ENCODE results near the gene AICDA. TPM values are rescaled to one million over a fixed set of nuclear protein-coding genes. Genes with fewer than 3 reads are reported as not detected.

AICDA gene
- not detected in 2 replicates for total RNA-seq (2022)
- Bru-seq, nascent RNA: not detected
- BruChase-seq, experiment 1, labeled RNA remaining after a 2-hour chase: not detected
- not detected for BruChase-seq, experiment 2, labeled RNA remaining after a 6-hour chase
- long read RNA-seq: 0 reads

DNA sequence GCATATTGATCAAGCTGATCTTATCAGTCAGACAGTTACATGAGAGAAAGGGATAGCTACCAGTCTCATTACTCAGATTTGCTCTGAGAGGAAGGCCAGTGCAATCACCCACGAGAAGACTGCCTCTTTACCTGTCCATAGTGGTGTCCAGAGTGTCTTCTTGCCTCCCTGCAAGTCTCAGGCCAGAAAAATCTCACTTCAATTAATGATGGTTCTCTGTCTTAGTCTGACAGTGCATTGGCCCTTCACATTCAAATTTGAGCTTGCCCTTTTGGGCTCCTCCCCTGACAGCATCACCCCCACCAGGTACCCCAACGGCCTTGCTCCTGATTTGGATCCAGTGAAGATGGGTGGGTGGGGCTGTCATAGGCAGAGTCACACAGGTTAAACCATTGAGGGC, at the start of gene AICDA:
Gene AICDA (minus strand): TSS at position 231 of the 400 bp plus-strand sequence. CDS start 92 bp downstream, at position 139.
- Histone ChIP-seq H3K4me3 (ENCODE audit: low read depth, low read length) (no peak within 1 kb of the TSS), H3K9me3 (no peaks in the 10 kb centered on the region), H3K36me3 (ENCODE audit: control insufficient read depth, insufficient read depth, low read length) (no peaks in the 10 kb centered on the region), H3K27me3 (replicated peaks; ENCODE audit: control insufficient read depth, insufficient read depth, low read length) (no peaks in the 10 kb centered on the region), H3K4me1 (no peaks in the 10 kb centered on the region)
- H3K9me3 Mint-ChIP-seq (ENCODE audit: unreplicated experiment): no peaks in the 10 kb centered on the region
- TF ChIP-seq, protein P1, sequence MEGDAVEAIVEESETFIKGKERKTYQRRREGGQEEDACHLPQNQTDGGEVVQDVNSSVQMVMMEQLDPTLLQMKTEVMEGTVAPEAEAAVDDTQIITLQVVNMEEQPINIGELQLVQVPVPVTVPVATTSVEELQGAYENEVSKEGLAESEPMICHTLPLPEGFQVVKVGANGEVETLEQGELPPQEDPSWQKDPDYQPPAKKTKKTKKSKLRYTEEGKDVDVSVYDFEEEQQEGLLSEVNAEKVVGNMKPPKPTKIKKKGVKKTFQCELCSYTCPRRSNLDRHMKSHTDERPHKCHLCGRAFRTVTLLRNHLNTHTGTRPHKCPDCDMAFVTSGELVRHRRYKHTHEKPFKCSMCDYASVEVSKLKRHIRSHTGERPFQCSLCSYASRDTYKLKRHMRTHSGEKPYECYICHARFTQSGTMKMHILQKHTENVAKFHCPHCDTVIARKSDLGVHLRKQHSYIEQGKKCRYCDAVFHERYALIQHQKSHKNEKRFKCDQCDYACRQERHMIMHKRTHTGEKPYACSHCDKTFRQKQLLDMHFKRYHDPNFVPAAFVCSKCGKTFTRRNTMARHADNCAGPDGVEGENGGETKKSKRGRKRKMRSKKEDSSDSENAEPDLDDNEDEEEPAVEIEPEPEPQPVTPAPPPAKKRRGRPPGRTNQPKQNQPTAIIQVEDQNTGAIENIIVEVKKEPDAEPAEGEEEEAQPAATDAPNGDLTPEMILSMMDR (IDR thresholded peaks at IDR 0.05; ENCODE audit: insufficient read depth in 1 of 2, low read depth in 1 of 2, low read length in 1 of 2, severe bottlenecking in 1 of 2, unreplicated experiment in 1 of 2): no peak
- intact Hi-C loops (cut with micrococcal nuclease; ENCODE audit: unreplicated experiment): no loop called here
- peaks cover 6% of the 10 kb centered on the region for H3K27me3 Mint-ChIP-seq (ENCODE audit: insufficient read depth, unreplicated experiment)
- POLR2A ChIA-PET: no interaction called here
- no peak for DNase-seq
- CTCF ChIA-PET: interaction anchor here (0.9 kb wide), 1 partner anchor 69 kb away, joined by 3 read pairs; no protein-coding TSS in a partner anchor
- H3K36me3 Mint-ChIP-seq (ENCODE audit: insufficient read depth, unreplicated experiment): no peaks in the 10 kb centered on the region
- H3K4me3 Mint-ChIP-seq (ENCODE audit: unreplicated experiment): no peak within 1 kb of the TSS
- no peak within 1 kb of the TSS for H3K27ac Mint-ChIP-seq (ENCODE audit: unreplicated experiment)
- no peaks in the 10 kb centered on the region for H3K4me1 Mint-ChIP-seq (ENCODE audit: low read depth, unreplicated experiment)
- no TSS peak for BruUV-seq (replicated peaks)

DNA sequence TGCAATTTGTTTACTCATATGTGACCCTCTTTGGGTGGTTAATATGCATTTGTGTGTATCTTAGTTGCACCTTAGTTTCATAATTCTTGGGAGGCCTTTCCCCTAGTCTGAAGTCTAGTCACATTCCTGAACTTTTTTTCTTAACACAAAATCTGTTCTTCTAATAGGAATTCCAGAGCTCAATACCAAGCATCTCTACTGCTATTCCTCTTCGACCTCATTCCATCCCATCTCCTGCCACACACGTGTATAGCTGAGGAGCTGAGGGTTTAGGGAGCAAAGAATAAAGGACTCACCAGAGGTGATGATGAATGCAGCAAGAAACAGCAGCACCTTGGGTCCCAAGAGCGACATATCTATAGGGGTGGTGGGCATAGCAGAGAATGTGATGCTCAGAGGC, 49.1 kb upstream of the AICDA start:
- no peak overlapping the region for H3K27ac Mint-ChIP-seq (ENCODE audit: unreplicated experiment)
- H3K9me3 Mint-ChIP-seq (ENCODE audit: unreplicated experiment): no peaks in the 10 kb centered on the region

DNA sequence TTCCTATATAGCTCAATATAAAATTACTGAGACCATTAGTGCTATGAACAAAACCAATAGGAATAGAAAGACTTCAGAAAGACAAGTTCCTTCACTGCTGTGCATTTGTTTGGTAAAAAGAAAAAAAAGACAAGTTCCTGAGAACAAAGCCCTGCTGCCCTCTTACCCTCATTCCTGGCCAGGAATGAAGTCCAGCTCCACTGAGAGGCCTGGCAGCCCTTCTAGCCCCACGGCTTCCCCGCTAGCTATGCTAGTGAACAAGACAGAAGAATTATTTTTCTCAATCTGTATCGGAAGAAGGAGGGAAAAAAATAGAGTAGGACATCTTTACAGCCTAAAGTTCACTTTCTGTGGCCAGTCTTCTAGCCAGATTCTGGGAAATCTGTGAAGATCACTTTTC, 48.4 kb upstream of the AICDA start:
- H3K27me3 ChIP-seq (replicated peaks; ENCODE audit: control insufficient read depth, insufficient read depth, low read length): peaks cover 2% of the 10 kb centered on the region; the same call in 1 of the 2 replicates
- Mint-ChIP-seq H3K36me3 (ENCODE audit: insufficient read depth, unreplicated experiment) (no peaks in the 10 kb centered on the region), H3K4me3 (ENCODE audit: unreplicated experiment) (no peak overlapping the region), H3K9me3 (ENCODE audit: unreplicated experiment) (no peaks in the 10 kb centered on the region), H3K4me1 (ENCODE audit: low read depth, unreplicated experiment) (no peaks in the 10 kb centered on the region), H3K27me3 (ENCODE audit: insufficient read depth, unreplicated experiment) (peaks cover 9% of the 10 kb centered on the region), H3K27ac (ENCODE audit: unreplicated experiment) (no peak overlapping the region)
- no peaks in the 10 kb centered on the region for H3K4me1 ChIP-seq
- H3K36me3 ChIP-seq (ENCODE audit: control insufficient read depth, insufficient read depth, low read length): no peaks in the 10 kb centered on the region
- no peaks in the 10 kb centered on the region for H3K9me3 ChIP-seq
- ChIA-PET CTCF (no interaction called here), POLR2A (no interaction called here)
- TF ChIP-seq, protein P1 (IDR thresholded peaks at IDR 0.05; ENCODE audit: insufficient read depth in 1 of 2, low read depth in 1 of 2, low read length in 1 of 2, severe bottlenecking in 1 of 2, unreplicated experiment in 1 of 2): no peak
- no TSS peak for BruUV-seq (replicated peaks)
- intact Hi-C loops (cut with micrococcal nuclease; ENCODE audit: unreplicated experiment): no loop called here
- no peak for DNase-seq
- H3K4me3 ChIP-seq (ENCODE audit: low read depth, low read length): no peak overlapping the region

More for the DNA sequence above, 49.1 kb upstream of the AICDA start:
- Histone ChIP-seq H3K4me3 (ENCODE audit: low read depth, low read length) (no peak overlapping the region), H3K9me3 (no peaks in the 10 kb centered on the region), H3K36me3 (ENCODE audit: control insufficient read depth, insufficient read depth, low read length) (no peaks in the 10 kb centered on the region), H3K4me1 (no peaks in the 10 kb centered on the region), H3K27me3 (replicated peaks; ENCODE audit: control insufficient read depth, insufficient read depth, low read length) (peaks cover 2% of the 10 kb centered on the region; the same call in 1 of the 2 replicates)
- Mint-ChIP-seq H3K27me3 (ENCODE audit: insufficient read depth, unreplicated experiment) (peaks cover 9% of the 10 kb centered on the region), H3K36me3 (ENCODE audit: insufficient read depth, unreplicated experiment) (no peaks in the 10 kb centered on the region), H3K4me1 (ENCODE audit: low read depth, unreplicated experiment) (no peaks in the 10 kb centered on the region), H3K4me3 (ENCODE audit: unreplicated experiment) (no peak overlapping the region)
- no TSS peak for BruUV-seq (replicated peaks)
- ChIA-PET CTCF (no interaction called here), POLR2A (no interaction called here)
- intact Hi-C loops (cut with micrococcal nuclease; ENCODE audit: unreplicated experiment): no loop called here
- TF ChIP-seq, protein P1 (IDR thresholded peaks at IDR 0.05; ENCODE audit: insufficient read depth in 1 of 2, low read depth in 1 of 2, low read length in 1 of 2, severe bottlenecking in 1 of 2, unreplicated experiment in 1 of 2): no peak
- no peak for DNase-seq
